T-helper 1 cell treated with Interleukin-12 subunit alpha and Interleukin-12 subunit beta and Interleukin-4 antibody, amounts not matched to agents 30 μg/mL and 1 μg/mL, for 36 hours (primary cell): ENCODE data around the gene ODAD3.

Experiments
- H3K27ac Mint-ChIP-seq: one replicate; pipeline ENCODE4 v1.8.0; 2021; ENCODE audit warnings: mild to moderate bottlenecking, mixed read lengths
- H3K27me3 Mint-ChIP-seq: one replicate; pipeline ENCODE4 v1.8.0; 2021; ENCODE audit warnings: low read depth, mixed read lengths
- H3K36me3 Mint-ChIP-seq: one replicate; pipeline ENCODE4 v1.8.0; 2021; ENCODE audit warnings: low read depth, mixed read lengths
- H3K4me1 Mint-ChIP-seq: one replicate; pipeline ENCODE4 v1.8.0; 2021; ENCODE audit warnings: low read depth, mixed read lengths
- H3K4me3 Mint-ChIP-seq: one replicate; pipeline ENCODE4 v1.8.0; 2021; ENCODE audit warnings: mild to moderate bottlenecking, moderate library complexity, mixed read lengths
- H3K9me3 Mint-ChIP-seq: one replicate; pipeline ENCODE4 v1.8.0; 2021; ENCODE audit warnings: mixed read lengths

ODAD3 gene

DNA sequence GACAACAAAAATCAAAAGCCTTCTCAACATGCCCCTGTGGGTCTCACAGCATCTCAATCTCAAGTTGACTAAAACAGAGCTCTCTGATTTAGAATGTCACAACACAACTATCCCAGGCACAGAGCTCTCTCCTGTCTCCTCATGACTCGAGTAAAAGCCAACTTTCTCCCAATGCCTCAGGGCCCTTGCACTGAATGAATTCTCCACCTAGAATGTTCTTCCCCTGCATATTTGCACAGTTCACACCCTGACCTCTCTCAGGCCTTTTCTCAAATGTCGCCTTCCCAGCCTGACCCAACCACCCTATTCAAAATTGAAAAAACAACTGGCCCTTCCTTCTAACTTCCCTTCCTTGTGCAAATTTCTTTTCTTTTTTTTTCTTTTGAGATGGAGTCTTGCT lies 64.2 kb downstream of the ODAD3 start:
- Mint-ChIP-seq H3K27me3 (no peaks in the 10 kb centered on the region), H3K4me3 (no peak overlapping the region), H3K9me3 (no peaks in the 10 kb centered on the region), H3K4me1 (peaks cover 7% of the 10 kb centered on the region), H3K27ac (no peak overlapping the region), H3K36me3 (peaks cover 3% of the 10 kb centered on the region)
